Left ventricle myocardium inferior (tissue), 1 donor: ENCODE results near the gene MBLAC1. TPM values are rescaled to one million over a fixed set of nuclear protein-coding genes. Genes with fewer than 3 reads are reported as not detected.

ENCODE experiments used
- DNase-seq: peaks from one replicate; pipeline ENCODE4 v3.0.0-alpha.2; 2020
- H3K27ac ChIP-seq: fragments of 200-600 bp; replicated peaks from 2 replicates; pipeline ENCODE4 v1.8.0; 2021
- H3K27me3 ChIP-seq: fragments of 200-600 bp; 2 replicates; pipeline ENCODE4 v1.8.0; 2021; ENCODE audit warnings: low read depth
- H3K36me3 ChIP-seq: fragments of 200-600 bp; 2 replicates; pipeline ENCODE4 v1.8.0; 2021
- H3K4me1 ChIP-seq: fragments of 200-600 bp; 2 replicates; pipeline ENCODE4 v1.8.0; 2021
- H3K4me3 ChIP-seq: fragments of 200-600 bp; 2 replicates; pipeline ENCODE4 v1.8.0; 2021; ENCODE audit warnings: mild to moderate bottlenecking, moderate library complexity
- H3K9me3 ChIP-seq: fragments of 200-600 bp; replicated peaks from 2 replicates; pipeline ENCODE4 v1.8.0; 2021
- CTCF ChIP-seq: fragments of 200-600 bp; IDR thresholded peaks from 2 replicates; pipeline ENCODE4 v1.8.0; 2021; ENCODE audit warnings: antibody characterized with exemption, mild to moderate bottlenecking, borderline replicate concordance
- intact Hi-C: fragments of 100-400 bp; cut with micrococcal nuclease; formaldehyde crosslinking; loops from one replicate; pipeline ENCODE4 v1.11.0; 2022
- total RNA-seq: library from RNA; stranded (reverse); fragmentation: NEBNext Ultra II Directional; extraction: Animal tissue kit (Norgen Biotek cat#: 25700); gene quantifications from one replicate; pipeline ENCODE4 v1.2.1, GENCODE V29; 2021
- donor health status: DM: no; HTN: yes; CAD: no; lungs with severe emphysema.

MBLAC1 gene
- total RNA-seq, 1 donor from 2014 or later: 2.0 TPM

GRCh38 chr7:100115026-100115425 is 11.7 kb upstream of the MBLAC1 start:
- Histone ChIP-seq H3K4me1 (peaks cover 21% of the 10 kb centered on the region), H3K4me3 (no peak overlapping the region), H3K27me3 (no peaks in the 10 kb centered on the region), H3K36me3 (peaks cover 44% of the 10 kb centered on the region), H3K9me3 (no peaks in the 10 kb centered on the region), H3K27ac (no peak overlapping the region)
- TF ChIP-seq CTCF: no peak
- no peak for DNase-seq
- intact Hi-C loops: no loop called here

- intact Hi-C loops: no loop called here
- H3K27ac ChIP-seq: peak overlapping the region; percentile 97
Measured at GRCh38 chr7:100118388-100119071, 8.2 kb upstream of the MBLAC1 start.

GRCh38 chr7:100119072-100119969 is 7.4 kb upstream of the MBLAC1 start, which contains the start of the genes CNPY4 and TAF6:
TSS of gene CNPY4 (plus strand) at chr7:100119634. CDS start at chr7:100119745, 111 bp downstream.
TSS of gene TAF6 (minus strand) at chr7:100119358. CDS start at chr7:100114209, 5,149 bp downstream.
- Histone ChIP-seq H3K9me3 (no peaks in the 10 kb centered on the region), H3K4me3 (peak within 1 kb of the TSS; percentile 97), H3K36me3 (peaks cover 10% of the 10 kb centered on the region), H3K27ac (peak within 1 kb of the TSS; percentile 97), H3K27me3 (no peaks in the 10 kb centered on the region), H3K4me1 (peaks cover 29% of the 10 kb centered on the region)
- TF ChIP-seq CTCF: peak; percentile 23
- intact Hi-C loops: no loop called here
- peak; percentile 96 for DNase-seq

More at GRCh38 chr7:100118388-100119071, 8.2 kb upstream of the MBLAC1 start:
- Histone ChIP-seq H3K9me3 (no peaks in the 10 kb centered on the region), H3K4me1 (peaks cover 29% of the 10 kb centered on the region), H3K36me3 (peaks cover 15% of the 10 kb centered on the region), H3K4me3 (peak overlapping the region; percentile 97), H3K27me3 (no peaks in the 10 kb centered on the region)
- TF ChIP-seq CTCF: no peak
- DNase-seq: no peak

GRCh38 chr7:100119970-100120732 is 6.6 kb upstream of the MBLAC1 start:
- intact Hi-C loops: no loop called here
- no peak for TF ChIP-seq CTCF
- peaks cover 6% of the 10 kb centered on the region for H3K36me3 ChIP-seq
- DNase-seq: peak; percentile 60
- H3K27me3 ChIP-seq: no peaks in the 10 kb centered on the region
- H3K27ac ChIP-seq: peak overlapping the region; percentile 97
- H3K4me1 ChIP-seq: peaks cover 33% of the 10 kb centered on the region
- no peaks in the 10 kb centered on the region for H3K9me3 ChIP-seq
- peak overlapping the region; percentile 97 for H3K4me3 ChIP-seq

GRCh38 chr7:100120733-100121036 is 6.1 kb upstream of the MBLAC1 start:
- Histone ChIP-seq H3K4me3 (peak overlapping the region; percentile 97), H3K4me1 (peaks cover 36% of the 10 kb centered on the region), H3K36me3 (peaks cover 6% of the 10 kb centered on the region), H3K27me3 (no peaks in the 10 kb centered on the region), H3K9me3 (no peaks in the 10 kb centered on the region), H3K27ac (peak overlapping the region; percentile 97)
- no peak for DNase-seq
- TF ChIP-seq CTCF: no peak
- intact Hi-C loops: no loop called here
